Keratinocyte (primary cell): ENCODE data around the gene GNB1. TPM values are rescaled to one million over a fixed set of nuclear protein-coding genes. Genes with fewer than 3 reads are reported as not detected.

Source experiments
- DNase-seq: peaks from one replicate; pipeline ENCODE4 v3.0.0-alpha.2; 2011; ENCODE audit warnings: low read depth, missing footprints, low spot score
- FAIRE-seq: peaks from 2 replicates; lab custom pipeline; 2011; peaks lifted over from hg19 to GRCh38; lab: Jason Lieb, UNC
- H2AFZ ChIP-seq: 2 replicates; pipeline ENCODE4 v1.6.0; 2012; ENCODE audit warnings: low read length, control low read depth, inconsistent platforms; ENCODE audit not compliant: control insufficient read depth
- H3K27ac ChIP-seq: 2 replicates; pipeline ENCODE4 v1.5.1; 2011; ENCODE audit warnings: low read length; ENCODE audit not compliant: control insufficient read depth, insufficient read depth
- H3K27me3 ChIP-seq: 3 replicates; pipeline ENCODE4 v1.6.0; 2011; ENCODE audit warnings: low read length; ENCODE audit not compliant: control insufficient read depth, insufficient read depth; ENCODE audit errors: extremely low read depth
- H3K36me3 ChIP-seq, 2 experiments: 2 replicates in 1 of 2; 3 replicates in 1 of 2; pipeline ENCODE4 v1.5.1; 2011; ENCODE audit warnings: low read length in 2 of 2, mild to moderate bottlenecking in 1 of 2; ENCODE audit not compliant: control insufficient read depth in 2 of 2, insufficient read depth in 2 of 2; ENCODE audit errors: extremely low read depth in 1 of 2
- H3K4me1 ChIP-seq: 3 replicates; pipeline ENCODE4 v1.5.1; 2011; ENCODE audit warnings: low read length; ENCODE audit not compliant: control insufficient read depth, insufficient read depth; ENCODE audit errors: extremely low read depth
- H3K4me2 ChIP-seq: 3 replicates; pipeline ENCODE4 v1.6.0; 2011; ENCODE audit warnings: low read depth, low read length; ENCODE audit not compliant: control insufficient read depth, insufficient read depth; ENCODE audit errors: extremely low read depth
- H3K4me3 ChIP-seq, 3 experiments: fragments of 200-600 bp in 1 of 3; sonication (generic) in 1 of 3; 2 replicates in 2 of 3; 3 replicates in 1 of 3; pipeline ENCODE4 v1.5.1; 2011 to 2016; ENCODE audit warnings: low read length in 3 of 3, mild to moderate bottlenecking in 3 of 3, control low read depth in 2 of 3, inconsistent platforms in 1 of 3, low read depth in 1 of 3, mixed read lengths in 1 of 3, mixed run types in 1 of 3, moderate library complexity in 1 of 3; ENCODE audit not compliant: control insufficient read depth in 2 of 3, insufficient read depth in 2 of 3; ENCODE audit errors: extremely low read depth in 1 of 3
- H3K79me2 ChIP-seq: 2 replicates; pipeline ENCODE4 v1.6.0; 2012; ENCODE audit warnings: low read length; ENCODE audit not compliant: control insufficient read depth, insufficient read depth
- H3K9ac ChIP-seq: 3 replicates; pipeline ENCODE4 v1.6.0; 2011; ENCODE audit warnings: low read length; ENCODE audit not compliant: control insufficient read depth, insufficient read depth; ENCODE audit errors: extremely low read depth
- H3K9me1 ChIP-seq: 3 replicates; pipeline ENCODE4 v1.6.0; 2011; ENCODE audit warnings: low read length; ENCODE audit not compliant: control insufficient read depth, insufficient read depth; ENCODE audit errors: extremely low read depth
- H3K9me3 ChIP-seq: 2 replicates; pipeline ENCODE4 v1.5.1; 2012; ENCODE audit warnings: low read depth, low read length; ENCODE audit not compliant: control insufficient read depth
- H4K20me1 ChIP-seq: 3 replicates; pipeline ENCODE4 v1.6.0; 2011; ENCODE audit warnings: low read length; ENCODE audit not compliant: control insufficient read depth, insufficient read depth; ENCODE audit errors: extremely low read depth
- EZH2 ChIP-seq: IDR thresholded peaks from one replicate; pipeline ENCODE4 v1.6.1; 2012; ENCODE audit warnings: inconsistent platforms, mild to moderate bottlenecking, low read length, moderate library complexity
- dilution Hi-C: fragments of 300-500 bp; cut with MboI; formaldehyde crosslinking; loops from one replicate; pipeline ENCODE4 v1.7.0; 2020; ENCODE audit warnings: low sequenced_read_pairs; ENCODE audit not compliant: extremely low pct_ligation_motif_present
- polyA plus RNA-seq, 5 experiments: library from polyadenylated mRNA; depleted of rRNA in 3 of 5; stranded (reverse) in 3 of 5; stranded (forward) in 1 of 5; unstranded in 1 of 5; fragments of >200 nt; gene quantifications; 1 replicate in 1 of 5; 2 replicates in 3 of 5; 3 replicates in 1 of 5; pipeline versions ENCODE4 v1.2.1 to v1.2.3, GENCODE V29; 2011 to 2012; ENCODE audit warnings: missing spikeins in 2 of 5, low read depth in 1 of 5, low replicate concordance in 1 of 5
- TF ChIP-seq, protein P1 (sequence below), 3 experiments: IDR thresholded peaks in 1 of 3; conservative IDR thresholded peaks in 1 of 3; optimal IDR thresholded peaks in 1 of 3; 2 replicates in 2 of 3; 3 replicates in 1 of 3; pipeline versions ENCODE3 to v1.5.1; 2011; ENCODE audit warnings: low read length in 3 of 3, mild to moderate bottlenecking in 3 of 3, moderate library complexity in 2 of 3, control low read depth in 1 of 3, inconsistent platforms in 1 of 3; ENCODE audit not compliant: insufficient read depth in 2 of 3; ENCODE audit errors: extremely low read depth in 1 of 3

Gene GNB1
- polyA plus RNA-seq, 1 donor (not counting 4 experiments of a cell fraction or from before 2014, with no cell fraction given), result 364 TPM

DNA sequence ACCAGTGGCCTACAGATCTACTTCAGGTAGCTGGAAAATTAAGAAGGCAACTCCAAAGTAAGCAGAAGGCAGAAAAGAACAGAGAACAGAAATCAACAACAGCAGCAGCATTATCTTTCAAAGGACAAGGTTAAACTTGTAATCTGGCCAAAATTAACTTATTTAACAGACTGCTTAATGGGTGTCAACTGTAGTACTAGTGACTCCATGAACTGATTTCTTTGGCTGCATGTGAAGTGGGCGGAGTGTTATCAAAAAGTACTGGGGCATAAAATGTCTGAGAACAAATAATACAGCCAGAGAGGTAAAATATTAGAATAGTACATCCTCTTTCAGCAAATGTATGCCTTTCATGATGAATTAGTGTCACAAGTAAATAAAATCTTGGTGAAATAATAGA is 88.0 kb downstream of the GNB1 start:
- Histone ChIP-seq H3K4me3 (no peak overlapping the region), H3K9me1 (no peaks in the 10 kb centered on the region), H3K36me3 (peaks cover 43 to 49% of the 10 kb centered on the region in 2 experiments), H2AFZ (no peak overlapping the region), H3K27me3 (no peaks in the 10 kb centered on the region), H3K4me1 (no peaks in the 10 kb centered on the region), H3K79me2 (peaks cover 62% of the 10 kb centered on the region), H3K9me3 (no peaks in the 10 kb centered on the region), H3K27ac (no peak overlapping the region), H4K20me1 (peaks cover 21% of the 10 kb centered on the region), H3K4me2 (no peak overlapping the region), H3K9ac (no peak overlapping the region)
- TF ChIP-seq, protein P1, sequence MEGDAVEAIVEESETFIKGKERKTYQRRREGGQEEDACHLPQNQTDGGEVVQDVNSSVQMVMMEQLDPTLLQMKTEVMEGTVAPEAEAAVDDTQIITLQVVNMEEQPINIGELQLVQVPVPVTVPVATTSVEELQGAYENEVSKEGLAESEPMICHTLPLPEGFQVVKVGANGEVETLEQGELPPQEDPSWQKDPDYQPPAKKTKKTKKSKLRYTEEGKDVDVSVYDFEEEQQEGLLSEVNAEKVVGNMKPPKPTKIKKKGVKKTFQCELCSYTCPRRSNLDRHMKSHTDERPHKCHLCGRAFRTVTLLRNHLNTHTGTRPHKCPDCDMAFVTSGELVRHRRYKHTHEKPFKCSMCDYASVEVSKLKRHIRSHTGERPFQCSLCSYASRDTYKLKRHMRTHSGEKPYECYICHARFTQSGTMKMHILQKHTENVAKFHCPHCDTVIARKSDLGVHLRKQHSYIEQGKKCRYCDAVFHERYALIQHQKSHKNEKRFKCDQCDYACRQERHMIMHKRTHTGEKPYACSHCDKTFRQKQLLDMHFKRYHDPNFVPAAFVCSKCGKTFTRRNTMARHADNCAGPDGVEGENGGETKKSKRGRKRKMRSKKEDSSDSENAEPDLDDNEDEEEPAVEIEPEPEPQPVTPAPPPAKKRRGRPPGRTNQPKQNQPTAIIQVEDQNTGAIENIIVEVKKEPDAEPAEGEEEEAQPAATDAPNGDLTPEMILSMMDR (optimal IDR thresholded peaks at IDR 0.05 in 1 of 3, IDR thresholded peaks at IDR 0.05 in 1 of 3, conservative IDR thresholded peaks at IDR 0.05 in 1 of 3; ENCODE audit: extremely low read depth in 1 of 3, insufficient read depth in 2 of 3, low read length in 3 of 3), result no peak
- no peak for TF ChIP-seq EZH2
- FAIRE-seq (no peak), DNase-seq (no peak)
- dilution Hi-C loops, result no loop called here

DNA sequence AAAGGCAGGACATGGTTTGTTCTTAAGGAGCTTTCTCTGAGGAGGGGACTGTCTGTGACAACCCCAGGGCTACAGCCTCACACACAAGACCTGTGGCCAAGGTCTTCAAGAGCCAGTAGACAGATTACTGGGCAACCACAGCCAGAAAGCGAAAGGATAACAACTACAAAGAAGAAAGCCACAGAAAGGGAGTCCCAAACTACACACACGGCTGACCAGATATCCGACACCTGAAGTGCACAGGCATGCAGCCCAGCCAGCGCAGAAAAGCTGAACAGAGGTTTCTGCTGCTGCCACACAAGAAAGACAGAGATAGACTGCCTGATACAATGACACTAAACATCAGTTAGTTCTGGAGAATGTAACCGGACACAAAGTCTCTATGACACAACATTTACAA is 91.2 kb downstream of the GNB1 start:
- H3K9ac ChIP-seq, result no peak overlapping the region
- H3K9me1 ChIP-seq, result no peaks in the 10 kb centered on the region
- peaks cover 74% of the 10 kb centered on the region for H3K79me2 ChIP-seq
- dilution Hi-C loops, result no loop called here
- peaks cover 44 to 63% of the 10 kb centered on the region in 2 experiments for H3K36me3 ChIP-seq
- no peaks in the 10 kb centered on the region for H3K27me3 ChIP-seq
- FAIRE-seq (no peak), DNase-seq (no peak)
- H3K9me3 ChIP-seq, result no peaks in the 10 kb centered on the region
- H2AFZ ChIP-seq, result no peak overlapping the region
- H3K4me3 ChIP-seq, result no peak overlapping the region
- H3K4me1 ChIP-seq, result no peaks in the 10 kb centered on the region
- TF ChIP-seq EZH2, result no peak
- TF ChIP-seq, protein P1 (optimal IDR thresholded peaks at IDR 0.05 in 1 of 3, IDR thresholded peaks at IDR 0.05 in 1 of 3, conservative IDR thresholded peaks at IDR 0.05 in 1 of 3; ENCODE audit: extremely low read depth in 1 of 3, insufficient read depth in 2 of 3, low read length in 3 of 3), result no peak
- no peak overlapping the region for H3K4me2 ChIP-seq
- H3K27ac ChIP-seq, result no peak overlapping the region
- peaks cover 25% of the 10 kb centered on the region for H4K20me1 ChIP-seq
